ENCODE data around the gene HLA-DMA.

HLA-DMA gene

GRCh38 chr6:32935551-32936238, 17.2 kb downstream of the HLA-DMA start:
- H2AFZ ChIP-seq (ENCODE audit: insufficient read depth, low read length, poor library complexity) = no peak overlapping the region
- H3K27ac ChIP-seq (ENCODE audit: low read depth, low read length) = no peak overlapping the region
- H3K79me2 ChIP-seq (ENCODE audit: control insufficient read depth, insufficient read depth, low read length, poor library complexity) = no peaks in the 10 kb centered on the region
- H3K4me3 ChIP-seq (ENCODE audit: low read depth, low read length) = no peak overlapping the region
- no peaks in the 10 kb centered on the region for H3K79me1 ChIP-seq (ENCODE audit: low read length)
- no peak overlapping the region for H2AK5ac ChIP-seq (ENCODE audit: low read length)
- no peaks in the 10 kb centered on the region for H3K9me3 ChIP-seq (ENCODE audit: insufficient read depth, low read depth, low read length)
- H3K9ac ChIP-seq (ENCODE audit: low read length) = no peak overlapping the region
- H3K27me3 ChIP-seq (ENCODE audit: insufficient read depth, low read length) = no peaks in the 10 kb centered on the region
- H2BK120ac ChIP-seq (ENCODE audit: insufficient read depth, low read length, poor library complexity) = no peak overlapping the region
- no peak overlapping the region for H3K23ac ChIP-seq (ENCODE audit: low read length)
- no peak overlapping the region for H3K4me2 ChIP-seq (ENCODE audit: low read length)
- H4K12ac ChIP-seq (ENCODE audit: low read depth, low read length) = no peak overlapping the region
- no peaks in the 10 kb centered on the region for H3K36me3 ChIP-seq (ENCODE audit: control insufficient read depth in 1 of 2, insufficient read depth in 2 of 2, low read length in 2 of 2)
- WGBS (ENCODE audit: extremely low coverage, insufficient coverage, insufficient read length) = no CpG with 5 or more reads among the region's 4 CpGs
- no peak for DNase-seq
- H2BK12ac ChIP-seq (ENCODE audit: low read length) = no peak overlapping the region
- no peak overlapping the region for H4K8ac ChIP-seq (ENCODE audit: low read depth, low read length)
- no peak overlapping the region for H3K18ac ChIP-seq (ENCODE audit: low read length)
- no peak overlapping the region for H2BK5ac ChIP-seq (ENCODE audit: low read depth, low read length, poor library complexity)
- H3K4ac ChIP-seq (ENCODE audit: low read depth, low read length) = no peak overlapping the region
- no peak overlapping the region for H4K91ac ChIP-seq (ENCODE audit: low read depth, low read length)
- H3K14ac ChIP-seq (ENCODE audit: low read length) = no peak overlapping the region
- no peaks in the 10 kb centered on the region for H3K4me1 ChIP-seq (ENCODE audit: control insufficient read depth in 1 of 2, insufficient read depth in 2 of 2, low read length in 2 of 2)

- Histone ChIP-seq H3K23ac (ENCODE audit: low read length) (no peak overlapping the region), H3K79me2 (ENCODE audit: control insufficient read depth, insufficient read depth, low read length, poor library complexity) (no peaks in the 10 kb centered on the region), H2AK5ac (ENCODE audit: low read length) (no peak overlapping the region), H3K4me2 (ENCODE audit: low read length) (no peak overlapping the region), H4K91ac (ENCODE audit: low read depth, low read length) (no peak overlapping the region), H2AFZ (ENCODE audit: insufficient read depth, low read length, poor library complexity) (no peak overlapping the region), H3K4ac (ENCODE audit: low read depth, low read length) (no peak overlapping the region), H3K36me3 (ENCODE audit: control insufficient read depth in 1 of 2, insufficient read depth in 2 of 2, low read length in 2 of 2) (no peaks in the 10 kb centered on the region), H3K79me1 (ENCODE audit: low read length) (no peaks in the 10 kb centered on the region), H3K14ac (ENCODE audit: low read length) (no peak overlapping the region), H2BK5ac (ENCODE audit: low read depth, low read length, poor library complexity) (no peak overlapping the region), H3K27me3 (ENCODE audit: insufficient read depth, low read length) (no peaks in the 10 kb centered on the region), H3K27ac (ENCODE audit: low read depth, low read length) (no peak overlapping the region), H2BK120ac (ENCODE audit: insufficient read depth, low read length, poor library complexity) (no peak overlapping the region), H3K18ac (ENCODE audit: low read length) (no peak overlapping the region), H3K4me1 (ENCODE audit: control insufficient read depth in 1 of 2, insufficient read depth in 2 of 2, low read length in 2 of 2) (no peaks in the 10 kb centered on the region), H4K12ac (ENCODE audit: low read depth, low read length) (no peak overlapping the region), H3K4me3 (ENCODE audit: low read depth, low read length) (no peak overlapping the region), H3K9me3 (ENCODE audit: insufficient read depth, low read depth, low read length) (no peaks in the 10 kb centered on the region), H4K8ac (ENCODE audit: low read depth, low read length) (no peak overlapping the region), H2BK12ac (ENCODE audit: low read length) (no peak overlapping the region), H3K9ac (ENCODE audit: low read length) (no peak overlapping the region)
- WGBS (ENCODE audit: extremely low coverage, insufficient coverage, insufficient read length) = no CpG with 5 or more reads among the region's 3 CpGs
- peak; percentile 66 to 85 for DNase-seq
These were observed 19.2 kb downstream of the HLA-DMA start for GRCh38 chr6:32933661-32934085.

GRCh38 chr6:32932132-32932868, 20.6 kb downstream of the HLA-DMA start:
- Histone ChIP-seq H2AK5ac (ENCODE audit: low read length) (no peak overlapping the region), H3K4me3 (ENCODE audit: low read depth, low read length) (no peak overlapping the region), H3K79me2 (ENCODE audit: control insufficient read depth, insufficient read depth, low read length, poor library complexity) (no peaks in the 10 kb centered on the region), H3K4me2 (ENCODE audit: low read length) (no peak overlapping the region), H3K9me3 (ENCODE audit: insufficient read depth, low read depth, low read length) (no peaks in the 10 kb centered on the region), H3K18ac (ENCODE audit: low read length) (no peak overlapping the region), H3K4me1 (ENCODE audit: control insufficient read depth in 1 of 2, insufficient read depth in 2 of 2, low read length in 2 of 2) (no peaks in the 10 kb centered on the region), H3K4ac (ENCODE audit: low read depth, low read length) (no peak overlapping the region), H4K8ac (ENCODE audit: low read depth, low read length) (no peak overlapping the region), H3K14ac (ENCODE audit: low read length) (no peak overlapping the region), H4K91ac (ENCODE audit: low read depth, low read length) (no peak overlapping the region), H3K23ac (ENCODE audit: low read length) (no peak overlapping the region), H3K27ac (ENCODE audit: low read depth, low read length) (no peak overlapping the region), H2BK120ac (ENCODE audit: insufficient read depth, low read length, poor library complexity) (no peak overlapping the region), H3K27me3 (ENCODE audit: insufficient read depth, low read length) (no peaks in the 10 kb centered on the region), H4K12ac (ENCODE audit: low read depth, low read length) (no peak overlapping the region), H2AFZ (ENCODE audit: insufficient read depth, low read length, poor library complexity) (no peak overlapping the region), H3K79me1 (ENCODE audit: low read length) (no peaks in the 10 kb centered on the region), H2BK5ac (ENCODE audit: low read depth, low read length, poor library complexity) (no peak overlapping the region), H2BK12ac (ENCODE audit: low read length) (no peak overlapping the region), H3K9ac (ENCODE audit: low read length) (no peak overlapping the region), H3K36me3 (ENCODE audit: control insufficient read depth in 1 of 2, insufficient read depth in 2 of 2, low read length in 2 of 2) (no peaks in the 10 kb centered on the region)
- no CpG with 5 or more reads among the region's 7 CpGs for WGBS (ENCODE audit: extremely low coverage, insufficient coverage, insufficient read length)
- no peak for DNase-seq

GRCh38 chr6:32931211-32931610, 21.7 kb downstream of the HLA-DMA start:
- no peak overlapping the region for H3K9ac ChIP-seq (ENCODE audit: low read length)
- no peak overlapping the region for H3K4me3 ChIP-seq (ENCODE audit: low read depth, low read length)
- no peak overlapping the region for H3K23ac ChIP-seq (ENCODE audit: low read length)
- no peaks in the 10 kb centered on the region for H3K27me3 ChIP-seq (ENCODE audit: insufficient read depth, low read length)
- H2AK5ac ChIP-seq (ENCODE audit: low read length) = no peak overlapping the region
- H3K4ac ChIP-seq (ENCODE audit: low read depth, low read length) = no peak overlapping the region
- no peaks in the 10 kb centered on the region for H3K9me3 ChIP-seq (ENCODE audit: insufficient read depth, low read depth, low read length)
- H4K8ac ChIP-seq (ENCODE audit: low read depth, low read length) = no peak overlapping the region
- no peak overlapping the region for H2BK120ac ChIP-seq (ENCODE audit: insufficient read depth, low read length, poor library complexity)
- H3K4me2 ChIP-seq (ENCODE audit: low read length) = no peak overlapping the region
- no peaks in the 10 kb centered on the region for H3K36me3 ChIP-seq (ENCODE audit: control insufficient read depth in 1 of 2, insufficient read depth in 2 of 2, low read length in 2 of 2)
- H3K18ac ChIP-seq (ENCODE audit: low read length) = no peak overlapping the region
- H3K14ac ChIP-seq (ENCODE audit: low read length) = no peak overlapping the region
- H2BK12ac ChIP-seq (ENCODE audit: low read length) = no peak overlapping the region
- no peak overlapping the region for H2AFZ ChIP-seq (ENCODE audit: insufficient read depth, low read length, poor library complexity)
- no peak overlapping the region for H4K12ac ChIP-seq (ENCODE audit: low read depth, low read length)
- H3K27ac ChIP-seq (ENCODE audit: low read depth, low read length) = no peak overlapping the region
- H2BK5ac ChIP-seq (ENCODE audit: low read depth, low read length, poor library complexity) = no peak overlapping the region
- no peaks in the 10 kb centered on the region for H3K79me1 ChIP-seq (ENCODE audit: low read length)
- H3K4me1 ChIP-seq (ENCODE audit: control insufficient read depth in 1 of 2, insufficient read depth in 2 of 2, low read length in 2 of 2) = no peaks in the 10 kb centered on the region
- no peak overlapping the region for H4K91ac ChIP-seq (ENCODE audit: low read depth, low read length)
- WGBS (ENCODE audit: extremely low coverage, insufficient coverage, insufficient read length) = no CpG with 5 or more reads among the region's 1 CpG
- H3K79me2 ChIP-seq (ENCODE audit: control insufficient read depth, insufficient read depth, low read length, poor library complexity) = no peaks in the 10 kb centered on the region
- no peak for DNase-seq

Data from trophoblast cell (in vitro differentiated cells and primary cell).